Hepatic stellate cell (primary cell): ENCODE data around the gene DHRS9.
"Not testable (repeated sequence)": the region's sequence is repeated elsewhere in the genome, so short reads cannot be mapped to it uniquely, and the experiment has no call there.

Experiments
- DNase-seq: peaks from one replicate; pipeline ENCODE4 v3.0.0; 2011; ENCODE audit warnings: low spot score

DHRS9 gene

DNA sequence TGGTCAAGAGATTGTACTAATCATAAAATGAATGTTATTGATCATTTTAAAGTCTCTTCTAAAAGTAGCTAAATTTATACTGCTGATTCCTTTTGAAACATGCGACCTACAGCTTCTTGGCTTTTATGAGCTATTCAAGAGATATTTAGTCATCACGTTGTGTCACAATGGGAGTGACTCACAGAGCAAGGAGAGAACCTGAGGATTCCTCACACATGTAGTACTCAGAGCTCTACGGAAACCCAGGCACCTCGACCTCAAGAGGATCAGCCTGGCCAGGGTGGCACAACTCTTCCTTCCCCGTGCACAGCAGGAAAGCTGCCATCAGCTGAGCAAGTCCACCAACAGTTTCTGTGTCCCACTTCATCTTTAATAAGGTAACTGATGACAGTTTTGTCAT lies at the start of gene DHRS9:
TSS of gene DHRS9 (plus strand) at position 223 of the 400 bp plus-strand sequence. CDS start 12,019 bp downstream, outside the sequence.
- no peak for DNase-seq

DNA sequence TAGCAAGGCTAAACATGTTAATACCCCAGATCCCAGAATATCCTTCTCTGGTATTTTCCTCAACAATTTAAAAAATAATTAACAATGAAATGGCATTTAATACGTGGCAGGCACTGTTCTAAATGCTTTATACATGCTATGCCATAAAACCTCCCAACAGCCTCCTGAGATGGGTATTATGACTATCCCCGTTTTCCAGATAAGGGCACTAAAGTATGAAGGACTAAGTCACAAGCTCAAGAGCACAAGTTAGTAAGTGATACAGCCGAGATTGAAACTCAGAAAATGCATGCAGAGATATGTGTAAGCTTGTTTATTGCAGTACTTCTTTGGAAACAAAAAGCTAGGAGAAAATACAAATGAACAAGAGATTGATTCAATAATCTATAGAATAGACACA lies 46.2 kb upstream of the DHRS9 start:
- no peak for DNase-seq

DNA sequence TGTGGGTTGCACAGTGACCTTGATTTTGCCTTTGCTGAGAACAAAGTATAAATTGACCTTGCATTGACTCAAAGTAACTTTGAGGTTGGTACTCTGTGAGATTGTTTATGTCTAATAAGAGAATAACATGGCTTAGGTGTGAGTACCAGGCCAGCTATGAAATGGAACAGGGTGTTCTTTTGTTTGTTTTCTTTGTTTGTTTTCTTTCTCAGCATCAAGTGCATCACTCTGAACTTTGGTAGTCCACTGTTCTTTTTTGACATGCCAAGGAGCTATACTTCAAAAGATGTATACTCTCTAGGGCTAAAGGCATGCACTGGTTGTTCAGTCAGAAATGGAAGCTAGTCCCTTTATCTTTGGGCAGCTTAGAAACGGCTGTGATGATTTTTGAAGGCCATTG lies 43.3 kb upstream of the DHRS9 start:
- no peak for DNase-seq

DNA sequence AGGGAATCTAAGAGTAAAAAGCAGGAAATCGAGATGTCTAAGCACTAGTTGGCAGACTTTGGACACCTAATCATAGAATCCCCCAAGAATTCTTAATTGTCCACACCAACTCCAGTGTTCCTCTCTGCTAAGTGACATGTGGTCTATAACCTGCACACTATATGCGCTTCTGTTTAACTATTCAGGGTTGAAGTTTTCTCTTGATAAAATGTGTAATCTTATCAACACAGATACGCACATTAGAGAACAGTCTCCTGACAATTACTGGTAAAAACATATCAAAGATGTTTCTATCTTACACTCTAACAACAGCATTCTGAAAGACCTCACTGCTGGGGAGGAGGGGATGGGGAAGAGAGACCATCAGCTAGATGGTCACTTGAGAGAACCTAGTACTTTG lies 42.1 kb upstream of the DHRS9 start:
- DNase-seq = no peak

DNA sequence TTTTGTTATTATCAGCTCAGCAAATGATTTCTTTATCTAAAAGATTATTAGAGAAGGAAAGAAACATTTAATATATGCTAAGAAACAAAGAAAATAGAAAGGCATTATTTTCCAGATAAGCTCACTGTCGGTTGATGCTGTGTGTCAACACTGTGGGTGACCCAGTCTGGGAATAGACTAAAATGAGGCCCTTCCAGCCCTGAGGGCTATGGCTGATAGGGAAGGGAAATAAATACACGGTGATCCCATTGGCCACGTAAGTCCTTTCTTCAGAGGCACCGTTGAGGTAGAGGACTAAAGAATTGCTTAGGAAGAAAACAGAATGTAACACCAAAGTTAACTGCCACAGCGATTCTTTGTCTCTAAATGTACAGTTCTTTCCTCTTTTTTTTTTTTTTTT lies 40.0 kb upstream of the DHRS9 start:
- no peak for DNase-seq

DNA sequence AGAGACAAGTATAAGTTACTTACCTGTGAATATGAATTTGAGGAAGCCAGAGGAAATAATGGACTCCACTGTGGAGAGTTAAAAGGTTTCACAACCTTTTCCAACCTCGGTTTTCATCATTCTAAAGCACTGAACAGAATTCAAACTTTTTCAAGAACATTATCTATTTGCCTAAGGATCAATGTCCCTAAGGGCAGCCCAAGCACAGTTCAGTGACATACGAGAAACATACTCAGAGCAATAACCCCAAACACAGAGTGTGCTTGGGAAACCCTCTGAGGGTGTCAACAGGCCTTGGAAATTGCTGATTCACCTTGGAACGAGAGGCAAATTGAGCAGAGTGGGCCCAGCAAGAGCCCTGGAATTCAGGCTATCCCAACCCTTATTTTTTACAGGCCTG lies 38.2 kb upstream of the DHRS9 start, which contains the start of gene ABCB11:
TSS of gene ABCB11 (minus strand) at position 123 of the 400 bp plus-strand sequence. CDS start 13,199 bp downstream, outside the sequence.
- DNase-seq = no peak

DNA sequence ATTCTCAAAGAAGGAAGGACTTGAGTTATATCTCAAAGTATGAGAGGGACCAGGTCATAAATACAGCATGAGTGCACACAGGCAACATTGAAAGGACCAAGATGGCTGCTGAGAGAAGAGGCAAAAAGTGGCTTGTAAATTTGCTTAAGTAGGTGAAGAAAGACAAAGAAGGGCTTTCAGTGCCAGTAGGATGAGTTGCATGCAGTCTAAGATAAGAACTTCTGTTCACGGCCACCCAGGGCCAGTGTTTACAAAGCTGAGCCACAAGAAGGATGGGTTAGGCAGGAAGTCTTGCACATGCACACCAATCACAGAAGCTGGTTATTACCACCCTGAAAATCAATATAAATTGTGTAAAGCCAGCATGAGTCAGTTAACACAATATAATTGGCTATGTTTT lies 35.1 kb upstream of the DHRS9 start:
- DNase-seq = no peak

DNA sequence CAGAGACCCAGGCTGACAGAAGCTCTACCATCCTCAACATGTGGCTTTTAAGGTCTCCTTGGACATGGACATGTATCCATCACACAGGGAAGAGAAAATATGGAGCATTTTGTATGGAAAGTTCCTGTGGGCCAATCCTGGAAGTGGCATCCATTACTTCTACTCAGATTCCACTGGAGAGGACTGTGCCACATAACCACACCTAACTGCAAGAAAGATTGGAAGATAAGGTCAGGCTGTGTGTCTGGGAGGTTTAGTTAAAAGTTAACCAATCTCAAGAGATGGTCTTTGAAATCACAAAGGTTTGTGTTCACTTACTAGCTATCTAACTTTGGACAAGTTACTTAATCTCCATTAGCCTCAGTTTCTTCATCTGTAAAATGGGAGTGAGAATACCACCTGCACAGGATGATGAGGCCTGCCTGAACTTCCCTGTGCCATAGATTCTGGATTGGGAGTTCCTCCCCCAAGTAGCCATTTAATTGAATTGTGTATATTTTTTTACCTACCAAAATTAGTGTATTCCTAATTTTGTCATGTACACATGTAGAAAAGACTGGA lies 34.3 kb upstream of the DHRS9 start:
- no peak for DNase-seq

DNA sequence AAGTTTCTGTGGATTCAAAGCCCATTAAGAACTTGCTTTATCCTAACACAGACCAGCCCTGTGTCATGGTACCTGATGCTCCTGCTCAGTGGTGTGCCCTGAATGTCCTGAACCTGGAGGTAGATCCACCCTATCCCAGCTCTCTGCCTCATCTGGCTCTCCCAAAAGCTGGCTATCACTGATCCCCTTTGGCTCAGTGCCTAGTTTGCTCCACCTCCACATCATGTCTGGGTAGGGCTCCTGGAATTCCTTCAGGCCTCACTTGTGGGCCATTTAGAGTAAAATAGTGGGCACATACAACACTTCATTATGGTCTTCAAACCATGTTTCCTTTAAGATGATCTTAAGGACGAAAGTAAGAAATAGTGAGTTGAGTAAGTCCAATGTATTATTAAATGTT lies 33.5 kb upstream of the DHRS9 start:
- DNase-seq = no peak

DNA sequence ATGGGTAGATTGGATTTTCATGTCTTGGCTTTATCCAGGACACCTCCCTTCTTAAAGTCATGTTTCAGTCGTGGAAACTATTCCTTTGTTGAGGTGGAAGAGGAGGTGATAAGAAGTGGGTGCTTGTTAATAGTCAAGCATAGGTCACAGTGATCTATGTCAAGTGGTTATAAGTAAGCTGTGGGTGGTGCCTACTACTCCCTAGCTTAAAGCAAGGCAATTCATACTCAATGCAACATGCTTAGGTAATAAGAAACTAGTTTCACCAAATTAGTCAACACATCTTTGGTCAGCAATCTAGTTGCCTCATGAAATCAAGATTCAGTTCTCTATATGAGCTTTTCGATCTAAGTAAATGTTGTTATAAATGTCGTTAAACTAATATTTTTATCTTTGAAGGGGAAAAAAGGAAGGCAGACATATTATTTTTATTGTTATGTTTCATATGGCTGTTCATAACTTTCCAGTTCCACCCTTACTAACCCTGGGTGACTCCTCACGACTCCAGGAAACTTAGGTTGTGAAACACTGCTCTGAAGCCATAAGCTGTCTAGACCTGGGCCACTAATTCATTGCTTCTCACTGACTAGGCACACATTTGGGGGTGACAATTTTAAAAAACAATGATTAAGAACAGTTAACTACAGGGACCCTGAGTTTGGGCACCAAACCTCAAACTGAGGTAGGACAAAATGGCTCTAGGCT lies 32.5 kb upstream of the DHRS9 start:
- DNase-seq = no peak

DNA sequence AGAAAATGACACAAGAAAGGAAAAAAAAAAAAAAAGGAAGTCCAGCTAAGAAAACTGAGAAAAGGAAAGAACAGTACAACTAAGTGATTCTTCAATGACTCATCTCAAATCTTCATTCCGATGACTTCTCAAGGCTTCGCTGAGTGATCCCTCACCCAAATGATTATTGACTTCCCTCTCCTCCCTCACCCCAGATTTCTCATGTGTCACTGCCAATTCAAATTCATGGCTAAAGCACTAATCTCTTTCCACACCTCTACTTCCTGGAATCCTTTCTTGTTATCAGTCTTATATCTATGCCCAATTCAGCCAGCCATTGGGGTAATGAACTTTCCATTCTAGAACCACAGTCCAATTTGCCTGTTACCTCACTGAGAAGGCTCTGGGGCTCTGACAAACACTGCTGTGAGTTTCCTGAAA lies 31.0 kb upstream of the DHRS9 start:
- peak; percentile 18 for DNase-seq

DNA sequence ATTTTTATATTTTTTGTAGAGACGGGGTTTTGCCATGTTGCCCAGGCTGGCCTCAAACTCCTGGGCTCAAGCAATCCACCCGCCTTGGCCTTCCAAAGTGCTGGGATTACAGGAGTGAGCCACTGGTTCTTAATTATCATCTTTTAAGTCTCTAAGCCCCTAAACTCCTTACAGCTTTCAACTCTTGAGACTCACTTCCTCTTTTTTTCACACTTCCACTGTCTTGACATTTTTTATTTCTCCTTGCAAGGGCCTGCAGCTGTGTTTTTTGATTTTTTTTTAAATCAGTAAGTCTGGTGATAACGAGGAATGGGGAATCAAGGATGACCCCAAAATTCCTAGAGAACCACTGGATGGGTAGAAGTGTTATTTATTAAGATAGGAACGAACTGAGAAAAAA lies 29.7 kb upstream of the DHRS9 start:
- DNase-seq = no peak

DNA sequence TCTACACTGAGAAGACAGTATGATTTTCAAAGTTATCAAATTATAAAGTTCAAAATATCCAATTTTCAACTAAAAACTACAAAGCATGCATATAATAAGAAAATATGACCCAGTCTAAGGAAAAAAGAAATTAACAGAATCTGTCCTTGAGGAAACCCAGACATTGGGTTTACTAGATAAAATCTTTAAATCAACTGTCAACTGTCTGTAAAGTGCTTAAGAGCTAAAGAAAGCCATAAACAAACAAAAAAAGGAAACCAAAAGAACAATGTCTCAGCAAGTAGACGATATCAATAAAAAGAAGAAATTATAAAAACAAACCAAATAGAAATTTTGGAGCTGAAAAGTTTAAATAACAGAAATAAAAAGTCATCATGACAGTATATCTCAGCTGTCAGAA lies 27.8 kb upstream of the DHRS9 start:
- DNase-seq = no peak

DNA sequence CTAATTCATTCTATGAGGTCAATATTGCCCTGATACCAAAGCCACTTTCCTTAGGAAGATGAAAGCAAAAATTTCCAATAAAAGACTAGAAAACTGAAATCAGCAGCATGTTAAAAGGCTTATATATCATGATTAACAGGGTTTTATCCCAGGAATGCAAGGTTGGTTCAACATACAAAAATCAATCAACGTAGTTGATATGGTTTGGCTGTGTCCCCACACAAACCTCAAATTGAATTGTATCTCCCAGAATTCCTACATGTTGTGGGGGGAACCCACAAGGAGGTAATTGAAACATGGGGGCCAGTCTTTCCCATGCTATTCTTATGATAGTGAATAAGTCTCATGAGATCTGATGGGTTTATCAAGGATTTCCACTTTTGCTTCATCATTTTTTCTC lies 26.5 kb upstream of the DHRS9 start:
- DNase-seq = no peak

DNA sequence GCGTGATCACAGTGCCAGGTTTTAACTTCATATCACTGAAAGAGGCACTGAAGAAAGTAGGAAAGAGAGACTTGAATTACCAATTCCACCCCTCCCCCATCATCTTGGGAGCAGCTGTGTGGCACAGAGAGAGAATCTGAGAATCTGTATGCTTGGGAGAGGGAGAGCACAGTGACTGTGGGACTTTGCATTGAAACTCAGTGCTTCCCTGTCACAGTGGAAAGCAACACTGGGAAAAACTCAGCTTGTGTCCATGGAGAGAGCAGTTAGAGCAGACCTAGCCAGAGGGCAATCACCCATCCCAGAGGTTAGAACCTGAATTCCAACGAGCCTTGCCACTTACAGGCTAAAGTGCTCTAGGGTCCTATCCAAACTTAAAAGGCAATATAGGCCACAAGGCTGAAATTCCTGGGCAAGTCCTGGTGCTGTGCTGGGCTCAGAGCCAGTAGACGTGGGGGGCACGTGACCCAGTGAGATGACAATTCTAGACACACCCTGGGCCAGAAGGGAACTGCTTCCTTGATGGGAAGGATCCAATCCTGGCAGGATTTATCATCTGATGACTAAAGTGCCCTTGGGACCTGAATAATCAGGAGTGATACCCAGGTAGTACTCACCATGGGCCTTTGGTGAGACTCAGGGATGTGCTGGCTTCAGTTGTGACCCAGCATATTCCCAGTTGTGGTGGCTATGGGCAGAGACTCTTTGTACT lies 22.8 kb upstream of the DHRS9 start:
- DNase-seq = no peak

DNA sequence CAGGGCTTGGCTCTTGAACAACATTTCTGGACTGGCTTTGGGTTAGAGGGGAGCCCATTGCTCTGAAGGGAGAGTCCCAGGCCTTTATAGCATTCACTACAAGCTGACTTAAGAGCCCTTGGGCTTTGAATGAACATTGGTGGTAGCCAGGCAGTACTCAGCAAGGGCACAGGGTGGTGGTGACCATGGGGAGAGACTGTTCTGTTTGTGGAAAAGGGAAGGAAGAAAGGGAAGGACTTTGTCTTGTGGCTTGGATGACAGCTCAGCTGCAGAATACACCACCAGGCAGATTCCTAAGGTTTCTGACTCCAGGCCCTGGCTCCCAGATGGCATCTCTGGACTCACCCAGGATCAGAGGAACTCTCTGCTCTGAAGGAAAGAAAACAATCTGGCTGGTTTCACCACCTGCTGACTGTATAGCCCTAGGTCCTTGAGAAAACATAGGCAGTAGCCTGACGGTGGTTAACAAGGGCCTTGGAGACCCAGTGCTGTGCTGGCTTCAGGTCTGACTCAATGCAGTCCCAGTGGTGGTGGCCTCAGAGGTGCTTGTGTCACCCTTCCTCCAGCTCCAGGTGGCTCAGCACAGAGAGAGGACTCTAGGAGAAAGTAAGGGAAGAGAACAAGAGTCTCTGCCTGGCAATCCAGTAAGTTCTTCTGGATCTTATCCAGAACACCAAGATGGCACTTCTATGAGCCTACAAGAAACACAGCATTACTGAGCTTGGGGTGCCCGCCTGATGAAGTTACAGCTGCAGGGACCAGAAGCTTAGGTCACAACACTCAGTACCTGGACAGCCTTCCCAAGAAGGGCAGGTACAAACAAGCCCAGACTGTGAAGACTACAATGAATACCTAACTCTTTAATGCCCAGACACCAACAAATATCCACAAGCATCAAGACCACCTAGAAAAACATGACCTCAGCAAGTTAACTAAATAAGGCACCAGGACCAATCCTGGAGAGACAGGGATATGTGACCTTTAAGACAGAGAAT lies 21.8 kb upstream of the DHRS9 start:
- no peak for DNase-seq

DNA sequence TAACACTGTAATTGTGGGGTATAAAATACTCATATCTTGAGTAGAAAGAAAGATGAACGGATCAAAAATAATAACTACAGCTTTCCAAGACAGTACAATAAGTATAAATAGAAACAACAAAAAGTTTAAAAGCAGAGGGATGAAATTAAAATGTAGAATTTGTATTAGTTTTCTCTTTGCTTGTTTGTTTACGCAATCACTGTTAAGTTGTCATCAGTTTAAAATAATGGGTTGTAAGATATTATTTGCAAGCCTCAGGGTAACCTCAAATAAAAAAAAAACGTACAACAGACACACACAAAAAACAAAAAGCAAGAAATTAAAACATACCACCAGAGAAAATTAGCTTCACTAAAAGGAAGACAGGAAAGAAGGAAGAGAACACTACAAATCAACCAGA lies 20.2 kb upstream of the DHRS9 start:
- DNase-seq = no peak

DNA sequence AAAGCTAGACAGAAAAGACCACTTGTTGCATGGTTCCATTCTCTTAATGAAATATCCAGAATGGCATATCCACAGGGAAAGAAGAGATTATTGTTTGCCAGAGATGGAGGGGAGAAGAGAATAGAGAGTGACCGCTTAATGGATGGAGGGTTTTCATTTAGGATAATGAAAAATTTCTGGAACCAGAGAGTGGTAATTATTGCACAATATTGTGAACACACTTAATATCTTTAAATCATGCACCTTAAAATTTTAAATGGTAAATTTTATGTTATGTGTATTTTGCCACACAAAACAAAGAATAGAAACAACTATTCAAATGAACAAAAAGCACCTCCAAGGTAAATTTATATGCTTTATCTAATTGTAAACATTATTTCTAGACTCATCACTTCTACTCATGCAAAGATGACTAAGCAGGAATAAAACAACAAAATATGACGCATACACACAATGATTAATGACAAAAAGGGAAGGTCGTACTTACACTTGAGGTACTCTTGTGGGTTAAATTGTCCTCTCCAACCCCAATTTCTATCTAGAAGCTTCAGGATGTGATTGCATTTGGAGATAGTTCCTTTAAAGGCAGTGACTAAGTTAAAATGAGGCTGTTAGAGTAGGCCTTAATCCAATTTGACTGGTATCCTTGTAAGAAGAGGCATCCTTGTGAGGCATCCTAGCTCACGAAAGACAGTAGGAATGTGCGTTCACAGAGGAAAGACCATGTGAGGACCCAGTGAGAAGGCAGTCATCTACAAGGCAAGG lies 18.7 kb upstream of the DHRS9 start:
- DNase-seq = no peak

DNA sequence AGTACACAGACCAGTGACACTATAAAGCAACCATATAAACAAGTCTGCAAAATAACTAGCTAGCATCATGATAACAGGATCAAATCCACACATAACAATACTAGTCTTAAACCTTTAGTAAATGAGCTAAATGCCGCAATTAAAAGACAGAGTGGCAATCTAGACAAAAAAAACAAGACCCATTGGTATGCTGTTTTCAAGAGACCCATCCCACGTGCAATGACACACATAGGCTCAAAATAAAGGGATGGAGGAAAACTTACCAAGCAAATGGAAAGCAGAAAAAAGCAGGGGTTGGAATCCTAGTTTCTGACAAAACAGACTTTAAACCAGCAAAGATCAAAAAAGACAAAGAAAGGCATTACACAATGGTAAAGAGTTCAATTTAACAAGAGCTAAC lies 14.8 kb upstream of the DHRS9 start:
- DNase-seq = not testable (repeated sequence)

DNA sequence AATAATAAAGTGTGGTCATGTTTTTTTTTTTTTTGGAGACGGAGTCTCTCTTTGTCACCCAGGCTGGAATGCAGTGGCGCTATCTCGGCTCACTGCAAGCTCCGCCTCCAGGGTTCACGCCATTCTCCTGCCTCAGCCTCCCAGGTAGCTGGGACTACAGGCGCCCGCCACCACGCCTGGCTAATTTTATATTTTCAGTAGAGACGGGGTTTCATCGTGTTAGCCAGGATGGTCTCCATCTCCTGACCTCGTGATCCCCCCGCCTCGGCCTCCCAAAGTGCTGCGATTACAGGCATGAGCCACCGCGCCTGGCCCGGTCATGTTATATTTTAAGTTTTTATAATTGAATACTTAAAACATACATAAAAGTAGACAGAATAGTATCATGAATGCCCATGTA lies 5.2 kb upstream of the DHRS9 start:
- not testable (repeated sequence) for DNase-seq

DNA sequence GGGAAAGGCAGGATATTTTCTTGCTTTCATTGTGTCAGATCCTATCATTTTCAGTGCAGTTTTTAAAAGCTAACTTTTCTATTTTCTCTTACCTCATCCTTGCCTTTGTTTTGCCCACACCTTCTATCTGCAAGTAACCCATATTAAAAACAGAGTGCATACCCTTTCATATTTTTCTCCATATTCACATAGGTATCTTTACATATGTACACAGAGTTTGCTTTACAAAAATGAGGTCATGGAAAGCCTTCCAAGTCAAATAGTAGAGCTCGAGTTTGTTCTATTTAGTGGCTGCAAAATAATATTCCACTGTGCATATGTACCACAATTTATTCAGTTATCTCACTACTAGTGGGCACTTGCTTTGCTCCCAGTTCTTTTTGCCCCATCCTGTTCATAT lies 3.9 kb upstream of the DHRS9 start:
- no peak for DNase-seq
